HG02840 (cell line): Measurements from ENCODE around the gene FAM117B.

Source experiments
- ATAC-seq: cut with Tn5 transposase; IDR thresholded peaks from one replicate; pipeline ENCODE4 v1.9.1; 2021; ENCODE audit warnings: mild to moderate bottlenecking, moderate library complexity, moderate number of reproducible peaks; ENCODE audit not compliant: unreplicated experiment, low FRiP score

The FAM117B gene

GRCh38 chr2:202752071-202752470 lies 117.3 kb downstream of the FAM117B start:
- ATAC-seq, result no peak

GRCh38 chr2:202754936-202755335 lies 120.2 kb downstream of the FAM117B start:
- no peak for ATAC-seq

GRCh38 chr2:202756598-202756997 lies 121.8 kb downstream of the FAM117B start:
- no peak for ATAC-seq

GRCh38 chr2:202757339-202757738 lies 122.6 kb downstream of the FAM117B start:
- no peak for ATAC-seq

GRCh38 chr2:202758128-202758527 lies 123.4 kb downstream of the FAM117B start:
- no peak for ATAC-seq

GRCh38 chr2:202758604-202759003 lies 123.8 kb downstream of the FAM117B start:
- no peak for ATAC-seq

- ATAC-seq, result no peak
Measured at GRCh38 chr2:202760848-202761247, 126.1 kb downstream of the FAM117B start.

GRCh38 chr2:202762556-202762955 lies 127.8 kb downstream of the FAM117B start:
- ATAC-seq, result no peak

GRCh38 chr2:202763916-202764315 lies 129.1 kb downstream of the FAM117B start:
- ATAC-seq, result no peak

- no peak for ATAC-seq
Measured at GRCh38 chr2:202764991-202765390, 130.2 kb downstream of the FAM117B start.

- ATAC-seq, result no peak
Measured at GRCh38 chr2:202765436-202765835, 130.7 kb downstream of the FAM117B start.

GRCh38 chr2:202768273-202768672 lies 133.5 kb downstream of the FAM117B start:
- ATAC-seq, result no peak

GRCh38 chr2:202769201-202769600 lies 134.4 kb downstream of the FAM117B start:
- no peak for ATAC-seq

GRCh38 chr2:202771336-202771735 lies 136.6 kb downstream of the FAM117B start:
- ATAC-seq, result no peak

GRCh38 chr2:202771741-202772460 lies 137.1 kb downstream of the FAM117B start:
- no peak for ATAC-seq

GRCh38 chr2:202773301-202773973 lies 138.7 kb downstream of the FAM117B start:
- ATAC-seq, result no peak

- no peak for ATAC-seq
Measured at GRCh38 chr2:202774104-202774503, 139.3 kb downstream of the FAM117B start.

- ATAC-seq, result no peak
Measured at GRCh38 chr2:202778217-202778616, 143.4 kb downstream of the FAM117B start.

GRCh38 chr2:202780514-202781021 lies 145.8 kb downstream of the FAM117B start:
- peak; percentile 91 for ATAC-seq

GRCh38 chr2:202782940-202783558 lies 148.3 kb downstream of the FAM117B start:
- no peak for ATAC-seq

- no peak for ATAC-seq
Measured at GRCh38 chr2:202786842-202787241, 152.1 kb downstream of the FAM117B start.
